Right lobe of liver (tissue), 6 donors: ENCODE measurements around the gene ACTL6B. TPM values are rescaled to one million over a fixed set of nuclear protein-coding genes. Genes with fewer than 3 reads are reported as not detected.

Experiments
- ATAC-seq, 4 donors: fragments of 200-7000 bp; cut with Tn5 transposase; one replicate each; pipeline ENCODE4 v1.9.1; 2020; ENCODE audit warnings: mild to moderate bottlenecking in 4 of 4, moderate library complexity in 4 of 4
- DNase-seq, 3 donors: peaks; one replicate each; pipeline ENCODE4 v3.0.0-alpha.2; 2020
- H3K27ac ChIP-seq, 3 donors: fragments of 200-600 bp; one replicate each; pipeline ENCODE4 v1.8.0; 2022
- H3K27me3 ChIP-seq, 2 donors: fragments of 200-600 bp; one replicate each; pipeline ENCODE4 v1.8.0; 2022
- H3K36me3 ChIP-seq, 4 donors: fragments of 200-600 bp; sonication (generic) in 1 of 4; one replicate each; pipeline versions ENCODE4 v1.5.1 to v1.8.0; 2017 to 2022; ENCODE audit warnings: control low read depth in 1 of 4
- H3K4me1 ChIP-seq, 4 donors: fragments of 200-600 bp; sonication (generic) in 1 of 4; one replicate each; pipeline versions ENCODE4 v1.5.1 to v1.8.0; 2017 to 2022; ENCODE audit warnings: control low read depth in 1 of 4
- H3K4me3 ChIP-seq, 3 donors: fragments of 200-600 bp; one replicate each; pipeline ENCODE4 v1.8.0; 2022
- H3K9me3 ChIP-seq, 4 donors: fragments of 200-600 bp; sonication (generic) in 1 of 4; one replicate each; pipeline versions ENCODE4 v1.5.1 to v1.8.0; 2017 to 2022; ENCODE audit warnings: control low read depth in 1 of 4
- CTCF ChIP-seq, 4 donors: fragments of 200-600 bp in 3 of 4; fragments of 450-650 bp in 1 of 4; IDR thresholded peaks; one replicate each; pipeline versions ENCODE4 v1.5.1 to v1.8.0; 2016 to 2022; ENCODE audit warnings: antibody characterized with exemption in 4 of 4, mild to moderate bottlenecking in 2 of 4
- POLR2A ChIP-seq: fragments of 450-650 bp; IDR thresholded peaks from one replicate; pipeline ENCODE4 v1.6.1; 2017; ENCODE audit warnings: antibody characterized with exemption, mild to moderate bottlenecking
- WGBS: methylation state at CpG from one replicate; pipeline ENCODE4 v1.1.6; 2018; ENCODE audit warnings: low coverage, low lambda C conversion rate; ENCODE audit not compliant: insufficient coverage; ENCODE audit errors: missing lambda C conversion rate; 5-methylcytosine and 5-hydroxymethylcytosine counted together
- intact Hi-C, 2 donors: fragments of 100-400 bp; cut with DNase I; formaldehyde crosslinking; loops; one replicate each; pipeline versions ENCODE4 v1.11.2 to v1.14.1; 2022
- total RNA-seq, 6 experiments: library from RNA; depleted of rRNA in 2 of 6; stranded (reverse); fragments of >200 nt in 2 of 6; fragmentation: NEBNext Ultra II Directional in 3 of 6; extraction: Animal tissue kit (Norgen Biotek cat#: 25700) in 3 of 6; gene quantifications; one replicate each; pipeline versions ENCODE4 v1.1.0 to v1.2.4, GENCODE V29; 2016 to 2023
- donor health status: DM: no; HTN: yes; CAD: no.
- donor health status: DM: no; HTN: no; CAD: no.
- donor health status: DM: no; HTN: no; CAD: no.
- donor health status: DM: no; HTN: yes; CAD: no.
- donor health status: DM: no; HTN: yes; CAD: no.

Gene ACTL6B
- total RNA-seq, 6 experiments from 2014 or later: not detected

DNA sequence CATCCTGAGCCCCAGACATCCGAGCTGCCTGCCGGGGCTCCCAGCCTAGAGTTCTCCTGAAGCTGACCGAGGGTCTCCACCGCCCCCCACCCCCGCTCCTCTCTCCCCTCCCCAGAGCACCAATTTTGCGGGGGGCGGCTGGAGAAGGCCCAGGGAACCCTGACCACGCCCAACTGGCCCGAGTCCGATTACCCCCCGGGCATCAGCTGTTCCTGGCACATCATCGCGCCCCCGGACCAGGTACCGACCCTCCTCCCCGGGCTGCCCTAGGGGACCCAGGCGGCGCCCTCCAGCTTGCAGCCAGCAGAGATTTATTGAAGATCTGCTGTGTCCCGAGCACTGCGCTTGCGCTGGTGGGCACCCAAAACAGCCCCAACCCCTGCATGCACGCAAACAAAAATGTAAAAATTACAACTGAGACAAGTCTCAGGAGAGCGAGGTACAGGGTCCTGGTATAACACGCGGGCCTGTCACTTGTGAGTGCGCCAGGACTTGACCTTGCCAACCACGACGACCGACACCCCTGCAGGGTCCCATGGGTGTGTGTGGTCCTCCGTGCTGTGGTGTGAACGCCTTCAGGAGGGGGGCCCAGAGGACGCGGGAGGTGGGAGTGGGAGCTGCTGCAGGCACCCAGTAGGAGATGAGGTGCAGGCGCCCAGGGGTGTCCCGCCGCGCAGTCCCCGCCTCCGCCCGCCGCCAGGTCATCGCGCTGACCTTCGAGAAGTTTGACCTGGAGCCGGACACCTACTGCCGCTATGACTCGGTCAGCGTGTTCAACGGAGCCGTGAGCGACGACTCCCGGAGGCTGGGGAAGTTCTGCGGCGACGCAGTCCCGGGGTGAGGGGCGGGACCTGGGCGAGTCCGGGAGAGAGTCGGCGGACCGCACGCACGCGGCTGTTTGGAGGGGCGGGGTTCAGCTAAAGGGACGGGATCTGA is 51.0 kb downstream of the ACTL6B start:
- H3K4me1 ChIP-seq: peaks cover 0 to 23% (median 10%) of the 10 kb centered on the region in 4 donors
- intact Hi-C loops: no loop called here
- 7% methylated on average over 17 of the region's 68 CpGs for WGBS
- H3K4me3 ChIP-seq: peak overlapping the region; percentile 61 to 70 (median 67)
- peak overlapping the region in 2 of 3 donors; percentile 59 to 60 for H3K27ac ChIP-seq
- no peaks in the 10 kb centered on the region for H3K36me3 ChIP-seq
- H3K27me3 ChIP-seq: no peaks in the 10 kb centered on the region
- ATAC-seq (peak; percentile 33 to 51 (median 46)), DNase-seq (peak; percentile 77 to 84 (median 83))
- H3K9me3 ChIP-seq: no peaks in the 10 kb centered on the region
- TF ChIP-seq CTCF (IDR thresholded peaks at IDR 0.05) (no peak), POLR2A (no peak)

DNA sequence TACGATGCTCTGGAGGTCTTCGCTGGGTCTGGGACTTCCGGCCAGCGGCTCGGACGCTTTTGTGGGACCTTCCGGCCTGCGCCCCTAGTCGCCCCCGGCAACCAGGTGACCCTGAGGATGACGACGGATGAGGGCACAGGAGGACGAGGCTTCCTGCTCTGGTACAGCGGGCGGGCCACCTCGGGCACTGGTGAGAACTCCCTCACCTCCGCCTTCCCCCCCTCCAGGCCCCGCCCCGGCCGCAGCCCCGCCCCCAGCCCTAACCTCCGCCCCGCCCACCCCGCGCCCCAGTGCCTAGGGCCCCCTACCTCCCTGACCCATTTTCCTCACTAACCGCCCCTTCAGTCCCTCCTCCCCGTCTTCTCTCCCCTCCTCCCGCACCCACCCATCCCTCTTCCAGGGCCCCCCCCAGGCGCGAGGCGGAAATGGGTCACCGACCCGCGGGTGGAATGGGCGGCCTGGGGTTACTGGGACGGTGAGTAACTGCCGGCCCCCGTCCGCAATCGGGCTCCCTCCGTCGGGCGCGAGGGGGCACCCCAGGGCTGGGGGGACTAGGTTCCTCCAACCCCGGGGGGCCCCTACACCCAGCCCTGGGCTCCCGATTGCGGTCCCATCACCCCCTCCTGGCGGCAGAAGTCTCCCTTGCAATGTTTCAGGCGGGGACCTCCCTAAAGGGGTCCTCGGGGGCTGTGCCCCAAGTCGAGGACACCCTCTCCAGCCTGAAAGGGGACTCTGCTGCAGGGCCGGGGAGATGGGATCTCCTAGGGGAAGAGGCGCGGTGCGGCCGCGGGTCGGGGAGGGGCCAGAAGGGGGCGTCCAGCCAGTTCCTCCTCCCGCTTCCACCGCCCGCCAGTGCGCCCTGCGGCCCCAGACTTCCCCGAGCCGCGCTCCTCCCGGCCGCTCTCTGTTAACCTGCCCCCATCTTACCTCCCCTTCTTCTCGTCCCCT is 51.9 kb downstream of the ACTL6B start:
- DNase-seq (peak; percentile 84 to 85 (median 84)), ATAC-seq (peak; percentile 69 to 72 (median 70))
- no peaks in the 10 kb centered on the region for H3K36me3 ChIP-seq
- TF ChIP-seq CTCF (IDR thresholded peaks at IDR 0.05) (peak; percentile 34 to 47 (median 41)), POLR2A (peak; percentile 20)
- no peaks in the 10 kb centered on the region for H3K27me3 ChIP-seq
- peak overlapping the region; percentile 61 to 70 (median 67) for H3K4me3 ChIP-seq
- WGBS: 2% methylated on average over 28 of the region's 70 CpGs
- no peaks in the 10 kb centered on the region for H3K9me3 ChIP-seq
- H3K27ac ChIP-seq: peak overlapping the region; percentile 47 to 60 (median 59)
- H3K4me1 ChIP-seq: peaks cover 0 to 23% (median 10%) of the 10 kb centered on the region in 4 donors
- intact Hi-C loops: no loop called here

DNA sequence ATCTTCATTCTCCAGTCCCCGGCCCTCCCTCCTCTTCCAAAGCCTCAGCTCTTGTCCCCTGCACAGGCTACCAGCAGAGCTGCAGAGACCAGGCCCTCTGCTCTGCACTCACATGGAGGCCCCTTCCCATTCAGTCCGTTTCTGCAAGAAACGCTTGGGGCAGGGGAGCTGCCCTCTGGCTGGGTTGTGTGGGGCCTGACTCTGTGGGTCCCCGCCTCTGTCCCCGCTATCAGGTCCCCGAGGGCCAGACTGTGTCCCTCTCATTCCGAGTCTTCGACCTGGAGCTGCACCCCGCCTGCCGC is 52.6 kb downstream of the ACTL6B start:
- WGBS: 40% methylated on average over 4 of the region's 10 CpGs
- H3K27me3 ChIP-seq: no peaks in the 10 kb centered on the region
- H3K27ac ChIP-seq: peak overlapping the region; percentile 10 to 47 (median 24)
- DNase-seq: no peak
- intact Hi-C loops: no loop called here
- peak overlapping the region; percentile 61 to 70 (median 67) for H3K4me3 ChIP-seq
- H3K36me3 ChIP-seq: no peaks in the 10 kb centered on the region
- TF ChIP-seq POLR2A (no peak), CTCF (IDR thresholded peaks at IDR 0.05) (no peak)
- ATAC-seq: no peak
- peaks cover 0 to 23% (median 10%) of the 10 kb centered on the region in 4 donors for H3K4me1 ChIP-seq
- no peaks in the 10 kb centered on the region for H3K9me3 ChIP-seq

- no peak for ATAC-seq
Measured at GRCh38 chr7:100602889-100603725, 53.1 kb downstream of the ACTL6B start.

More at GRCh38 chr7:100602889-100603725, 53.1 kb downstream of the ACTL6B start:
- H3K36me3 ChIP-seq: no peaks in the 10 kb centered on the region
- H3K27me3 ChIP-seq: no peaks in the 10 kb centered on the region
- H3K4me3 ChIP-seq: peak overlapping the region in 2 of 3 donors; percentile 61 to 70
- H3K27ac ChIP-seq: peak overlapping the region in 1 of 3 donors; percentile 53
- peaks cover 0 to 23% (median 10%) of the 10 kb centered on the region in 4 donors for H3K4me1 ChIP-seq
- H3K9me3 ChIP-seq: no peaks in the 10 kb centered on the region
- WGBS: 51% methylated on average over 11 of the region's 21 CpGs
- DNase-seq: no peak
- intact Hi-C loops: no loop called here
- TF ChIP-seq CTCF (IDR thresholded peaks at IDR 0.05): no peak
- TF ChIP-seq POLR2A: no peak
